ENCODE results near the gene ZNF492.
"Not testable (repeated sequence)": the region's sequence is repeated elsewhere in the genome, so short reads cannot be mapped to it uniquely, and the experiment has no call there.

DNA sequence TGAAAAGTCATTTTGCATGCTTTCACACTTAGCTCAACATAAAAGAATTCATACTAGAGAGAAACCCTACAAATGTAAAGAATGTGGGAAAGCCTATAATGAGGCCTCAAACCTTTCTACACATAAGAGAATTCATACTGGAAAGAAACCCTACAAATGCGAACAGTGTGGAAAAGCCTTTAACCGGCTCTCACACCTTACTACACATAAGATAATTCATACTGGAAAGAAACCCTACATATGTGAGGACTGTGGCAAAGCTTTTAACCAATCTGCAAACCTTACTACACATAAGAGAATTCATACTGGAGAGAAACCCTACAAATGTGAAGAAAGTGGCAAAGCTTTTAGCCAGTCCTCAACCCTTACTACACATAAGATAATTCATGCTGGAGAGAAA, 51.4 kb downstream of the ZNF492 start:
- TF ChIP-seq, protein P1, sequence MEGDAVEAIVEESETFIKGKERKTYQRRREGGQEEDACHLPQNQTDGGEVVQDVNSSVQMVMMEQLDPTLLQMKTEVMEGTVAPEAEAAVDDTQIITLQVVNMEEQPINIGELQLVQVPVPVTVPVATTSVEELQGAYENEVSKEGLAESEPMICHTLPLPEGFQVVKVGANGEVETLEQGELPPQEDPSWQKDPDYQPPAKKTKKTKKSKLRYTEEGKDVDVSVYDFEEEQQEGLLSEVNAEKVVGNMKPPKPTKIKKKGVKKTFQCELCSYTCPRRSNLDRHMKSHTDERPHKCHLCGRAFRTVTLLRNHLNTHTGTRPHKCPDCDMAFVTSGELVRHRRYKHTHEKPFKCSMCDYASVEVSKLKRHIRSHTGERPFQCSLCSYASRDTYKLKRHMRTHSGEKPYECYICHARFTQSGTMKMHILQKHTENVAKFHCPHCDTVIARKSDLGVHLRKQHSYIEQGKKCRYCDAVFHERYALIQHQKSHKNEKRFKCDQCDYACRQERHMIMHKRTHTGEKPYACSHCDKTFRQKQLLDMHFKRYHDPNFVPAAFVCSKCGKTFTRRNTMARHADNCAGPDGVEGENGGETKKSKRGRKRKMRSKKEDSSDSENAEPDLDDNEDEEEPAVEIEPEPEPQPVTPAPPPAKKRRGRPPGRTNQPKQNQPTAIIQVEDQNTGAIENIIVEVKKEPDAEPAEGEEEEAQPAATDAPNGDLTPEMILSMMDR (IDR thresholded peaks at IDR 0.05; ENCODE audit: low read depth, low read length), result not testable (repeated sequence)
- not testable (repeated sequence) for TF ChIP-seq EZH2phosphoT487 (IDR thresholded peaks at IDR 0.05; ENCODE audit: low read depth)

Measured in OCI-LY3 (cell line).